Duodenal mucosa (tissue), 2 donors: ENCODE measurements around the gene NMNAT2.

Experiments
- H3K27ac ChIP-seq: one replicate; pipeline ENCODE4 v1.7.0; 2013; ENCODE audit warnings: low read depth, low read length
- H3K27me3 ChIP-seq, 2 donors: one replicate each; pipeline ENCODE4 v1.7.0; 2013; ENCODE audit warnings: low read length in 2 of 2, control low read depth in 1 of 2; ENCODE audit not compliant: insufficient read depth in 2 of 2, control insufficient read depth in 1 of 2
- H3K36me3 ChIP-seq, 2 donors: one replicate each; pipeline ENCODE4 v1.7.0; 2013; ENCODE audit warnings: low read length in 2 of 2, control low read depth in 1 of 2; ENCODE audit not compliant: insufficient read depth in 2 of 2, control insufficient read depth in 1 of 2
- H3K4me1 ChIP-seq, 2 donors: one replicate each; pipeline ENCODE4 v1.7.0; 2013; ENCODE audit warnings: low read length in 2 of 2, control low read depth in 1 of 2; ENCODE audit not compliant: insufficient read depth in 2 of 2, control insufficient read depth in 1 of 2
- H3K4me3 ChIP-seq, 2 donors: one replicate each; pipeline ENCODE4 v1.7.0; 2013; ENCODE audit warnings: low read length in 2 of 2, low read depth in 1 of 2
- H3K9ac ChIP-seq, 2 donors: one replicate each; pipeline ENCODE4 v1.7.0; 2013; ENCODE audit warnings: low read length in 2 of 2, low read depth in 1 of 2
- H3K9me3 ChIP-seq, 2 donors: one replicate each; pipeline ENCODE4 v1.7.0; 2013; ENCODE audit warnings: low read length in 2 of 2, control low read depth in 1 of 2; ENCODE audit not compliant: control insufficient read depth in 1 of 2

Gene NMNAT2

GRCh38 chr1:183372586-183373230, 45.5 kb downstream of the NMNAT2 start:
- Histone ChIP-seq H3K27ac (no peak overlapping the region), H3K4me1 (no peaks in the 10 kb centered on the region), H3K9me3 (no peaks in the 10 kb centered on the region), H3K36me3 (no peaks in the 10 kb centered on the region), H3K4me3 (no peak overlapping the region), H3K9ac (no peak overlapping the region), H3K27me3 (no peaks in the 10 kb centered on the region)

GRCh38 chr1:183370399-183371058, 47.7 kb downstream of the NMNAT2 start:
- no peaks in the 10 kb centered on the region for H3K27me3 ChIP-seq
- H3K27ac ChIP-seq = no peak overlapping the region
- H3K9me3 ChIP-seq = no peaks in the 10 kb centered on the region
- H3K9ac ChIP-seq = no peak overlapping the region
- no peak overlapping the region for H3K4me3 ChIP-seq
- H3K36me3 ChIP-seq = no peaks in the 10 kb centered on the region
- no peaks in the 10 kb centered on the region for H3K4me1 ChIP-seq

GRCh38 chr1:183368213-183369108, 49.7 kb downstream of the NMNAT2 start:
- no peak overlapping the region for H3K27ac ChIP-seq
- no peak overlapping the region for H3K9ac ChIP-seq
- no peak overlapping the region for H3K4me3 ChIP-seq
- no peaks in the 10 kb centered on the region for H3K27me3 ChIP-seq
- no peaks in the 10 kb centered on the region for H3K9me3 ChIP-seq
- H3K36me3 ChIP-seq = no peaks in the 10 kb centered on the region
- no peaks in the 10 kb centered on the region for H3K4me1 ChIP-seq

- Histone ChIP-seq H3K4me3 (no peak overlapping the region), H3K9me3 (no peaks in the 10 kb centered on the region), H3K36me3 (no peaks in the 10 kb centered on the region), H3K4me1 (no peaks in the 10 kb centered on the region), H3K9ac (no peak overlapping the region), H3K27ac (no peak overlapping the region), H3K27me3 (no peaks in the 10 kb centered on the region)
Observed at GRCh38 chr1:183366116-183366515, 52.1 kb downstream of the NMNAT2 start.

- no peaks in the 10 kb centered on the region for H3K4me1 ChIP-seq
- H3K4me3 ChIP-seq = no peak overlapping the region
- H3K9ac ChIP-seq = no peak overlapping the region
- no peaks in the 10 kb centered on the region for H3K36me3 ChIP-seq
- H3K27me3 ChIP-seq = no peaks in the 10 kb centered on the region
- H3K9me3 ChIP-seq = no peaks in the 10 kb centered on the region
- H3K27ac ChIP-seq = no peak overlapping the region
Observed at GRCh38 chr1:183365676-183366075, 52.5 kb downstream of the NMNAT2 start.

- no peak overlapping the region for H3K4me3 ChIP-seq
Observed at GRCh38 chr1:183365093-183365492, 53.1 kb downstream of the NMNAT2 start.

GRCh38 chr1:183363972-183364371, 54.2 kb downstream of the NMNAT2 start:
- Histone ChIP-seq H3K4me1 (no peaks in the 10 kb centered on the region), H3K27ac (no peak overlapping the region), H3K4me3 (no peak overlapping the region), H3K36me3 (no peaks in the 10 kb centered on the region), H3K9me3 (no peaks in the 10 kb centered on the region), H3K9ac (no peak overlapping the region), H3K27me3 (no peaks in the 10 kb centered on the region)

More at GRCh38 chr1:183365093-183365492, 53.1 kb downstream of the NMNAT2 start:
- Histone ChIP-seq H3K27ac (no peak overlapping the region), H3K36me3 (no peaks in the 10 kb centered on the region), H3K4me1 (no peaks in the 10 kb centered on the region), H3K9ac (no peak overlapping the region), H3K27me3 (no peaks in the 10 kb centered on the region), H3K9me3 (no peaks in the 10 kb centered on the region)

GRCh38 chr1:183361081-183361480, 57.1 kb downstream of the NMNAT2 start:
- Histone ChIP-seq H3K27me3 (no peaks in the 10 kb centered on the region), H3K9ac (no peak overlapping the region), H3K4me3 (no peak overlapping the region), H3K27ac (no peak overlapping the region), H3K9me3 (no peaks in the 10 kb centered on the region), H3K4me1 (no peaks in the 10 kb centered on the region), H3K36me3 (no peaks in the 10 kb centered on the region)

- no peak overlapping the region for H3K27ac ChIP-seq
- H3K9ac ChIP-seq = no peak overlapping the region
- H3K4me3 ChIP-seq = no peak overlapping the region
- no peaks in the 10 kb centered on the region for H3K4me1 ChIP-seq
- H3K27me3 ChIP-seq = no peaks in the 10 kb centered on the region
- no peaks in the 10 kb centered on the region for H3K36me3 ChIP-seq
- H3K9me3 ChIP-seq = no peaks in the 10 kb centered on the region
Observed at GRCh38 chr1:183360473-183360872, 57.7 kb downstream of the NMNAT2 start.

GRCh38 chr1:183356534-183357182, 61.5 kb downstream of the NMNAT2 start:
- H3K4me3 ChIP-seq = no peak overlapping the region
- no peak overlapping the region for H3K9ac ChIP-seq
- no peaks in the 10 kb centered on the region for H3K36me3 ChIP-seq
- H3K27me3 ChIP-seq = no peaks in the 10 kb centered on the region
- H3K9me3 ChIP-seq = no peaks in the 10 kb centered on the region
- H3K27ac ChIP-seq = no peak overlapping the region
- H3K4me1 ChIP-seq = no peaks in the 10 kb centered on the region
